Sigmoid colon (tissue), 3 donors: ENCODE results near the gene IGSF21.

Experiments used
- POLR2A ChIP-seq, 2 donors: fragments of 450-650 bp; IDR thresholded peaks; one replicate each; pipeline ENCODE4 v1.6.1; 2016; ENCODE audit warnings: antibody characterized with exemption in 2 of 2, mild to moderate bottlenecking in 2 of 2, moderate library complexity in 2 of 2
- TF ChIP-seq, protein P1 (sequence below), 4 experiments: fragments of 450-650 bp in 3 of 4; fragments of 200-600 bp in 1 of 4; IDR thresholded peaks; one replicate each; pipeline ENCODE4 v1.5.1; 2016 to 2019; ENCODE audit warnings: antibody characterized with exemption in 4 of 4, mild to moderate bottlenecking in 3 of 4, moderate library complexity in 2 of 4

DNA sequence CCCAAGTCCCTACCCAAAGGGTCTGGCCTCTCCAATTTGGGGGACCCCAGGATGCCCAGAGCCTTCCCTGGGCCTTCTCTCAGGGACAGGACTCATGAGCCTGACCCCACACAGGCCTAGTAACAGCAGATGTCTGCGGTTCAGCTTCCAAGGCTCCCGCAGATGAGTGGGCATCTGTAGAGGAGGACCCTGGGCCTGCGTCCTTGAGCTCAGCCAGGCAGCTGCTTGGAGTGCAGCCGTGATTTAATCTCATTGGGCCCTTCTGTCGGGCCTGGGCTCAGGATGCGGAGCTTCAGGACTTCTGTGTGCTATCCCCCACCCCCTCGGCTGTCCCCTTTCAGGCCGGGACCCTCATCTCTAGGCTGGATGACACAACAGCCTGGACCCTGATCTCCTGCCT, 35.4 kb downstream of the IGSF21 start:
- TF ChIP-seq, protein P1, sequence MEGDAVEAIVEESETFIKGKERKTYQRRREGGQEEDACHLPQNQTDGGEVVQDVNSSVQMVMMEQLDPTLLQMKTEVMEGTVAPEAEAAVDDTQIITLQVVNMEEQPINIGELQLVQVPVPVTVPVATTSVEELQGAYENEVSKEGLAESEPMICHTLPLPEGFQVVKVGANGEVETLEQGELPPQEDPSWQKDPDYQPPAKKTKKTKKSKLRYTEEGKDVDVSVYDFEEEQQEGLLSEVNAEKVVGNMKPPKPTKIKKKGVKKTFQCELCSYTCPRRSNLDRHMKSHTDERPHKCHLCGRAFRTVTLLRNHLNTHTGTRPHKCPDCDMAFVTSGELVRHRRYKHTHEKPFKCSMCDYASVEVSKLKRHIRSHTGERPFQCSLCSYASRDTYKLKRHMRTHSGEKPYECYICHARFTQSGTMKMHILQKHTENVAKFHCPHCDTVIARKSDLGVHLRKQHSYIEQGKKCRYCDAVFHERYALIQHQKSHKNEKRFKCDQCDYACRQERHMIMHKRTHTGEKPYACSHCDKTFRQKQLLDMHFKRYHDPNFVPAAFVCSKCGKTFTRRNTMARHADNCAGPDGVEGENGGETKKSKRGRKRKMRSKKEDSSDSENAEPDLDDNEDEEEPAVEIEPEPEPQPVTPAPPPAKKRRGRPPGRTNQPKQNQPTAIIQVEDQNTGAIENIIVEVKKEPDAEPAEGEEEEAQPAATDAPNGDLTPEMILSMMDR (IDR thresholded peaks at IDR 0.05) = no peak
- no peak for TF ChIP-seq POLR2A (IDR thresholded peaks at IDR 0.05)
